HCT116 (cell line): ENCODE measurements around the gene FOXP2. TPM values are rescaled to one million over a fixed set of nuclear protein-coding genes. Genes with fewer than 3 reads are reported as not detected.

Experiments used
- ATAC-seq: fragments of 200-7000 bp; cut with Tn5 transposase; 2 replicates; pipeline ENCODE4 v1.9.1; 2020; ENCODE audit warnings: mild to moderate bottlenecking, moderate library complexity
- BruUV-seq: library from RNA; stranded (reverse); fragments of 400-500 nt; replicated peaks from 2 replicates; lab custom pipeline; 2021; lab: Mats Ljungman, UMichigan
- CTCF ChIA-PET: fragments of 300-600 bp; sonication (Branson Sonifier 250); formaldehyde crosslinking; loops from one replicate; lab custom pipeline; 2021; ENCODE audit warnings: antibody characterized with exemption; lab: Charles Lee
- POLR2A ChIA-PET: fragments of 300-600, 350-600 bp; sonication (Branson Sonifier 250); formaldehyde crosslinking; loops from one replicate; lab custom pipeline; 2021; ENCODE audit warnings: antibody characterized with exemption; lab: Charles Lee
- RAD21 ChIA-PET, 2 experiments: fragments of 300-600 bp; sonication (Branson Sonifier 250); formaldehyde crosslinking; loops; one replicate each; lab custom pipeline; 2023; ENCODE audit warnings: low total read pairs in 2 of 2; ENCODE audit not compliant: uncharacterized antibody in 2 of 2, unreplicated experiment in 2 of 2, low non-redundant PET in 1 of 2; lab: Charles Lee
- DNase-seq: peaks from one replicate; pipeline ENCODE4 v3.0.0-alpha.2; 2010; ENCODE audit warnings: low read depth, low spot score
- H2AFZ ChIP-seq: fragments of 200-600 bp; shearing (Covaris generic), sonication (generic); 2 replicates; pipeline ENCODE4 v1.6.1; 2017; ENCODE audit warnings: low read depth, mixed run types, mixed read lengths, antibody characterized with exemption, low read length; ENCODE audit not compliant: poor library complexity, severe bottlenecking
- H3K27ac ChIP-seq: 2 replicates; pipeline ENCODE4 v1.5.1; 2012; ENCODE audit warnings: low read depth, low read length
- H3K27me3 ChIP-seq: fragments of 200-600 bp; sonication (generic); 2 replicates; pipeline ENCODE4 v1.6.1; 2016; ENCODE audit warnings: mixed run types, low read length, mixed read lengths; ENCODE audit not compliant: insufficient read depth
- H3K36me3 ChIP-seq, 2 experiments: fragments of 200-500 bp in 1 of 2; fragments of 200-600 bp in 1 of 2; sonication (Bioruptor generic) in 1 of 2; sonication (generic) in 1 of 2; 2 replicates each; pipeline versions ENCODE4 v1.5.1 to v1.6.1; 2014 to 2016; ENCODE audit warnings: low read length in 2 of 2, inconsistent platforms in 1 of 2, mixed read lengths in 1 of 2, mixed run types in 1 of 2; ENCODE audit not compliant: insufficient read depth in 2 of 2, control insufficient read depth in 1 of 2
- H3K4me1 ChIP-seq, 2 experiments: fragments of 200-600 bp in 1 of 2; sonication (generic) in 1 of 2; 2 replicates each; pipeline versions ENCODE4 v1.5.1 to v1.6.1; 2012 to 2017; ENCODE audit warnings: low read length in 2 of 2, inconsistent platforms in 1 of 2, mild to moderate bottlenecking in 1 of 2, mixed read lengths in 1 of 2, mixed run types in 1 of 2, moderate library complexity in 1 of 2; ENCODE audit not compliant: insufficient read depth in 2 of 2, control insufficient read depth in 1 of 2
- H3K4me2 ChIP-seq: fragments of 200-600 bp; sonication (generic); 2 replicates; pipeline ENCODE4 v1.6.1; 2017; ENCODE audit warnings: mixed run types, low read length, mixed read lengths
- H3K4me3 ChIP-seq, 2 experiments: fragments of 200-600 bp in 1 of 2; sonication (generic) in 1 of 2; replicated peaks in 1 of 2; 2 replicates each; pipeline ENCODE4 v1.5.1; 2011 to 2016; ENCODE audit warnings: low read length in 2 of 2, control low read depth in 1 of 2, low read depth in 1 of 2, mild to moderate bottlenecking in 1 of 2, mixed read lengths in 1 of 2, mixed run types in 1 of 2
- H3K79me2 ChIP-seq: fragments of 200-600 bp; sonication (generic); 2 replicates; pipeline ENCODE4 v1.6.1; 2017; ENCODE audit warnings: mild to moderate bottlenecking, mixed run types, low read length, moderate library complexity, mixed read lengths; ENCODE audit not compliant: insufficient read depth
- H3K9ac ChIP-seq: fragments of 200-600 bp; sonication (generic); 2 replicates; pipeline ENCODE4 v1.6.1; 2016; ENCODE audit warnings: low read length, mixed read lengths
- H3K9me2 ChIP-seq: fragments of 200-600 bp; sonication (generic), shearing (Covaris generic); 2 replicates; pipeline ENCODE4 v1.6.1; 2017; ENCODE audit warnings: mixed run types, mild to moderate bottlenecking, moderate library complexity; ENCODE audit not compliant: insufficient read depth
- H3K9me3 ChIP-seq, 2 experiments: fragments of 200-500 bp in 1 of 2; fragments of 200-600 bp in 1 of 2; sonication (Bioruptor generic) in 1 of 2; sonication (generic) in 1 of 2; 2 replicates each; pipeline ENCODE4 v1.6.1; 2014 to 2017; ENCODE audit warnings: low read length in 2 of 2, mixed read lengths in 2 of 2, inconsistent platforms in 1 of 2, low read depth in 1 of 2, mild to moderate bottlenecking in 1 of 2, mixed run types in 1 of 2, moderate library complexity in 1 of 2; ENCODE audit not compliant: control insufficient read depth in 1 of 2, insufficient read depth in 1 of 2
- H4K20me1 ChIP-seq: fragments of 200-600 bp; sonication (generic), shearing (Covaris generic); 2 replicates; pipeline ENCODE4 v1.6.1; 2017; ENCODE audit warnings: mixed run types, mild to moderate bottlenecking, moderate library complexity; ENCODE audit not compliant: insufficient read depth
- CBX3 ChIP-seq: IDR thresholded peaks from 2 replicates; pipeline ENCODE4 v1.6.1; 2012; ENCODE audit warnings: low read depth
- EGR1 ChIP-seq: IDR thresholded peaks from 2 replicates; pipeline ENCODE4 v1.6.1; 2012; ENCODE audit warnings: low read depth
- SIN3A ChIP-seq: IDR thresholded peaks from 2 replicates; pipeline ENCODE4 v1.6.1; 2012; ENCODE audit warnings: low read depth
- SP1 ChIP-seq: IDR thresholded peaks from 2 replicates; pipeline ENCODE4 v1.6.1; 2012; ENCODE audit warnings: low read depth
- TCF7L2 ChIP-seq: IDR thresholded peaks from 2 replicates; pipeline ENCODE4 v1.7.0; 2011; ENCODE audit warnings: borderline replicate concordance, inconsistent platforms; ENCODE audit not compliant: insufficient read depth, insufficient read length; ENCODE audit errors: extremely low read depth
- YY1 ChIP-seq: IDR thresholded peaks from 2 replicates; pipeline ENCODE4 v1.6.1; 2011; ENCODE audit warnings: low read length, low read depth, moderate library complexity, mild to moderate bottlenecking; ENCODE audit not compliant: insufficient replicate concordance; ENCODE audit errors: extremely low read depth
- ZFX ChIP-seq: fragments of 450-650 bp; IDR thresholded peaks from 2 replicates; pipeline ENCODE4 v1.6.1; 2017
- intact Hi-C: fragments of 100-400 bp; cut with micrococcal nuclease; formaldehyde crosslinking; loops from 2 replicates; pipeline ENCODE4 v1.10.0; 2022
- total RNA-seq: library from RNA; stranded (reverse); gene quantifications from one replicate; pipeline ENCODE4 v1.2.1, GENCODE V29; 2021; ENCODE audit not compliant: unreplicated experiment
- TF ChIP-seq, protein P1 (sequence below): IDR thresholded peaks from 2 replicates; pipeline ENCODE4 v1.6.1; 2012
- TF ChIP-seq, protein P2 (sequence below): IDR thresholded peaks from 2 replicates; pipeline ENCODE4 v1.6.1; 2011; ENCODE audit warnings: mild to moderate bottlenecking, low read length, moderate library complexity; ENCODE audit not compliant: insufficient replicate concordance; ENCODE audit errors: extremely low read depth

The FOXP2 gene
- total RNA-seq, 1 experiment from 2014 or later = 2.5 TPM

DNA sequence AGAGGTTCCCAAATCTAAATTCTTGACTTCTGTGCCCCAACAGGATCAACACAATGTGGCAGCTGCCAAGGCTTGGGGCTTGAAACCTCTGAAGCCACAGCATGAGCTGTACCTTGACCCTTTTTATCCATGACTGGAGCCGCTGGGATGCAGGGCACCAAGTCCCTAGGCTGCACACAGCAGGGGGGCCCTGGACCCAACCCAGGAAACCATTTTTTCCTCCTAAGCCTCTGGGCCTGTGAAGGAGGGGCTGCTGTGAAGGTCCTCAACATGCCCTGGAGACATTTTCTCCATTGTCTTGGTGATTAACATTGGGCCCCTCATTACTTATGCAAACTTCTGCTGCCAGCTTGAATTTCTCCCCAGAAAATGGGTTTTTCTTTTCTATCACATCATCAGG, 72.6 kb downstream of the FOXP2 start:
- RAD21 ChIA-PET = no interaction called here
- no peak overlapping the region for H3K4me2 ChIP-seq
- TF ChIP-seq ZFX (no peak), SP1 (no peak), SIN3A (no peak), EGR1 (no peak), CBX3 (no peak), YY1 (no peak), TCF7L2 (no peak)
- TF ChIP-seq, protein P1, sequence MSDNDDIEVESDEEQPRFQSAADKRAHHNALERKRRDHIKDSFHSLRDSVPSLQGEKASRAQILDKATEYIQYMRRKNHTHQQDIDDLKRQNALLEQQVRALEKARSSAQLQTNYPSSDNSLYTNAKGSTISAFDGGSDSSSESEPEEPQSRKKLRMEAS = no peak
- TF ChIP-seq, protein P2, sequence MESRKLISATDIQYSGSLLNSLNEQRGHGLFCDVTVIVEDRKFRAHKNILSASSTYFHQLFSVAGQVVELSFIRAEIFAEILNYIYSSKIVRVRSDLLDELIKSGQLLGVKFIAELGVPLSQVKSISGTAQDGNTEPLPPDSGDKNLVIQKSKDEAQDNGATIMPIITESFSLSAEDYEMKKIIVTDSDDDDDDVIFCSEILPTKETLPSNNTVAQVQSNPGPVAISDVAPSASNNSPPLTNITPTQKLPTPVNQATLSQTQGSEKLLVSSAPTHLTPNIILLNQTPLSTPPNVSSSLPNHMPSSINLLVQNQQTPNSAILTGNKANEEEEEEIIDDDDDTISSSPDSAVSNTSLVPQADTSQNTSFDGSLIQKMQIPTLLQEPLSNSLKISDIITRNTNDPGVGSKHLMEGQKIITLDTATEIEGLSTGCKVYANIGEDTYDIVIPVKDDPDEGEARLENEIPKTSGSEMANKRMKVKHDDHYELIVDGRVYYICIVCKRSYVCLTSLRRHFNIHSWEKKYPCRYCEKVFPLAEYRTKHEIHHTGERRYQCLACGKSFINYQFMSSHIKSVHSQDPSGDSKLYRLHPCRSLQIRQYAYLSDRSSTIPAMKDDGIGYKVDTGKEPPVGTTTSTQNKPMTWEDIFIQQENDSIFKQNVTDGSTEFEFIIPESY = no peak
- TF ChIP-seq, all 23 proteins: peak for 0
- Histone ChIP-seq H3K36me3 (no peaks in the 10 kb centered on the region), H3K79me2 (no peaks in the 10 kb centered on the region), H3K4me1 (no peaks in the 10 kb centered on the region), H3K9ac (no peak overlapping the region), H3K27ac (no peak overlapping the region), H2AFZ (no peak overlapping the region), H3K9me2 (no peaks in the 10 kb centered on the region), H3K4me3 (no peak overlapping the region), H4K20me1 (no peaks in the 10 kb centered on the region), H3K9me3 (no peaks in the 10 kb centered on the region; a peak in 2 of 4 replicates), H3K27me3 (no peaks in the 10 kb centered on the region)
- no TSS peak for BruUV-seq
- ChIA-PET POLR2A (no interaction called here), CTCF (no interaction called here)
- intact Hi-C loops = no loop called here
- no peak for DNase-seq
- ATAC-seq = no peak
